Spleen (tissue), 11 donors: ENCODE data around the gene C5orf15. TPM values are rescaled to one million over a fixed set of nuclear protein-coding genes. Genes with fewer than 3 reads are reported as not detected.
A peak's percentile ranks its signal among the peaks of the same experiment; 100 is the strongest.

Experiments used
- DNase-seq: peaks from one replicate; pipeline ENCODE4 v3.0.0-alpha.2; 2020
- H3K27ac ChIP-seq, 8 donors: fragments of 200-600 bp; sonication (generic) in 7 of 8; 1 replicate in 4 of 8; 2 replicates in 4 of 8; pipeline versions ENCODE4 v1.5.0 to v1.8.0; 2016 to 2021; ENCODE audit warnings: inconsistent platforms in 4 of 8, mild to moderate bottlenecking in 4 of 8, moderate library complexity in 1 of 8
- H3K27me3 ChIP-seq, 7 donors: fragments of 200-600 bp; sonication (generic) in 6 of 7; replicated peaks in 1 of 7; 1 replicate in 4 of 7; 2 replicates in 3 of 7; pipeline versions ENCODE4 v1.5.0 to v1.8.0; 2016 to 2021; ENCODE audit warnings: inconsistent platforms in 3 of 7, mild to moderate bottlenecking in 1 of 7
- H3K36me3 ChIP-seq, 6 donors: fragments of 200-600 bp; sonication (generic) in 5 of 6; 1 replicate in 4 of 6; 2 replicates in 2 of 6; pipeline versions ENCODE4 v1.5.0 to v1.8.0; 2016 to 2021; ENCODE audit warnings: inconsistent platforms in 2 of 6
- H3K4me1 ChIP-seq, 6 donors: fragments of 200-600 bp; sonication (generic) in 5 of 6; 1 replicate in 3 of 6; 2 replicates in 3 of 6; pipeline versions ENCODE4 v1.5.0 to v1.8.0; 2016 to 2021; ENCODE audit warnings: inconsistent platforms in 3 of 6
- H3K4me3 ChIP-seq, 8 donors: fragments of 200-600 bp; sonication (generic) in 7 of 8; 1 replicate in 4 of 8; 2 replicates in 4 of 8; pipeline versions ENCODE4 v1.5.0 to v1.8.0; 2016 to 2021; ENCODE audit warnings: inconsistent platforms in 4 of 8, mild to moderate bottlenecking in 4 of 8, moderate library complexity in 2 of 8
- H3K9me3 ChIP-seq, 8 donors: fragments of 200-600 bp; sonication (generic) in 7 of 8; 1 replicate in 4 of 8; 2 replicates in 4 of 8; pipeline versions ENCODE4 v1.5.0 to v1.8.0; 2016 to 2021; ENCODE audit warnings: inconsistent platforms in 4 of 8
- CTCF ChIP-seq, 11 experiments: fragments of 200-600 bp in 7 of 11; fragments of 450-650 bp in 4 of 11; sonication (generic) in 4 of 11; IDR thresholded peaks in 8 of 11; conservative IDR thresholded peaks in 3 of 11; 1 replicate in 7 of 11; 2 replicates in 4 of 11; pipeline versions ENCODE4 v1.4.0 to v1.8.0; 2016 to 2021; ENCODE audit warnings: antibody characterized with exemption in 11 of 11, inconsistent platforms in 4 of 11, mild to moderate bottlenecking in 1 of 11
- POLR2A ChIP-seq, 3 donors: fragments of 450-650 bp; IDR thresholded peaks; one replicate each; pipeline ENCODE4 v1.5.1; 2017; ENCODE audit warnings: antibody characterized with exemption in 3 of 3, mild to moderate bottlenecking in 1 of 3
- POLR2AphosphoS5 ChIP-seq, 3 donors: sonication (generic); formaldehyde crosslinking; IDR thresholded peaks; one replicate each; pipeline ENCODE4 v1.5.1; 2017; ENCODE audit warnings: antibody characterized with exemption in 3 of 3
- WGBS, 5 donors: extraction: QIAGEN DNeasy Blood & Tissue Kit in 3 of 5; methylation state at CpG; one replicate each; pipeline versions ENCODE4 v1.1.5 to v1.1.7; 2013 to 2018; 5-methylcytosine and 5-hydroxymethylcytosine counted together
- intact Hi-C: fragments of 100-400 bp; cut with DNase I; formaldehyde crosslinking; loops from one replicate; pipeline ENCODE4 v1.15.0; 2023; ENCODE audit warnings: low total_unique reads
- polyA plus RNA-seq, 3 donors: library from polyadenylated mRNA; stranded (reverse); fragments of 200-250 nt; gene quantifications; one replicate each; pipeline ENCODE4 v1.2.1, GENCODE V29; 2013
- total RNA-seq, 7 donors: library from RNA; depleted of rRNA in 3 of 7; stranded (reverse); fragments of >200 nt in 3 of 7; fragmentation: NEBNext Ultra II Directional in 4 of 7; extraction: Animal tissue kit (Norgen Biotek cat#: 25700) in 4 of 7; gene quantifications; one replicate each; pipeline versions ENCODE4 v1.1.0 to v1.2.1, GENCODE V29; 2016 to 2021
- donor health status: healthy with polysubstance abuse.
- donor health status: DM: no; HTN: no; CAD: no; lungs with moderate emphysema.
- donor health status: DM: no; HTN: no; CAD: no.
- donor health status: Bipolar disorder and iron deficiency.
- donor health status: healthy.
- donor health status: DM: no; HTN: no; CAD: no.
- donor health status: DM: yes; HTN: yes; CAD: no.

The C5orf15 gene
- total and polyA plus RNA-seq, 10 donors: 25.4 to 49.6 (median 28.5) TPM

GRCh38 chr5:133948721-133949120 lies 19.7 kb downstream of the C5orf15 start:
- no peaks in the 10 kb centered on the region for H3K27me3 ChIP-seq
- H3K27ac ChIP-seq: no peak overlapping the region
- intact Hi-C loops: no loop called here
- H3K4me3 ChIP-seq: no peak overlapping the region
- H3K36me3 ChIP-seq: no peaks in the 10 kb centered on the region
- H3K4me1 ChIP-seq: peaks cover 0 to 12% (median 2%) of the 10 kb centered on the region in 6 donors
- TF ChIP-seq CTCF (IDR thresholded peaks at IDR 0.05 in 8 of 11, conservative IDR thresholded peaks at IDR 0.05 in 3 of 11) (no peak), POLR2A (IDR thresholded peaks at IDR 0.05) (no peak), POLR2AphosphoS5 (IDR thresholded peaks at IDR 0.05) (no peak)
- DNase-seq: no peak
- H3K9me3 ChIP-seq: no peaks in the 10 kb centered on the region

GRCh38 chr5:133947431-133947841 lies 21.0 kb downstream of the C5orf15 start:
- H3K4me3 ChIP-seq: no peak overlapping the region
- no peak overlapping the region for H3K27ac ChIP-seq
- DNase-seq: no peak

GRCh38 chr5:133945568-133945967 lies 22.9 kb downstream of the C5orf15 start:
- no peaks in the 10 kb centered on the region for H3K9me3 ChIP-seq
- no peak for DNase-seq
- H3K4me3 ChIP-seq: no peak overlapping the region
- WGBS, 5 donors: 83 to 93% (median 93%) methylated on average over 3 of the region's 3 CpGs
- H3K4me1 ChIP-seq: peaks cover 0 to 7% (median 0%) of the 10 kb centered on the region in 6 donors
- intact Hi-C loops: no loop called here
- H3K27ac ChIP-seq: no peak overlapping the region
- no peaks in the 10 kb centered on the region for H3K27me3 ChIP-seq
- H3K36me3 ChIP-seq: no peaks in the 10 kb centered on the region
- TF ChIP-seq CTCF (IDR thresholded peaks at IDR 0.05 in 8 of 11, conservative IDR thresholded peaks at IDR 0.05 in 3 of 11) (no peak), POLR2AphosphoS5 (IDR thresholded peaks at IDR 0.05) (no peak), POLR2A (IDR thresholded peaks at IDR 0.05) (no peak)

More at GRCh38 chr5:133947431-133947841, 21.0 kb downstream of the C5orf15 start:
- Histone ChIP-seq H3K4me1 (peaks cover 0 to 7% (median 1%) of the 10 kb centered on the region in 6 donors), H3K36me3 (no peaks in the 10 kb centered on the region), H3K27me3 (no peaks in the 10 kb centered on the region), H3K9me3 (no peaks in the 10 kb centered on the region)
- TF ChIP-seq CTCF (IDR thresholded peaks at IDR 0.05 in 8 of 11, conservative IDR thresholded peaks at IDR 0.05 in 3 of 11) (no peak), POLR2AphosphoS5 (IDR thresholded peaks at IDR 0.05) (no peak), POLR2A (IDR thresholded peaks at IDR 0.05) (no peak)
- intact Hi-C loops: no loop called here
- 84 to 93% (median 85%) methylated on average over 5 of the region's 5 CpGs for WGBS, 5 donors

- intact Hi-C loops: no loop called here
- TF ChIP-seq POLR2A (IDR thresholded peaks at IDR 0.05) (no peak), CTCF (IDR thresholded peaks at IDR 0.05 in 8 of 11, conservative IDR thresholded peaks at IDR 0.05 in 3 of 11) (peak; percentile 49 to 83 (median 70))
- H3K4me1 ChIP-seq: peaks cover 0 to 7% (median 0%) of the 10 kb centered on the region in 6 donors
- H3K4me3 ChIP-seq: no peak overlapping the region
- H3K9me3 ChIP-seq: no peaks in the 10 kb centered on the region
- H3K27ac ChIP-seq: no peak overlapping the region
- WGBS, 5 donors: 63 to 78% (median 64%) methylated on average over 19 of the region's 19 CpGs
- DNase-seq: no peak
- no peaks in the 10 kb centered on the region for H3K36me3 ChIP-seq
- H3K27me3 ChIP-seq: no peaks in the 10 kb centered on the region
Observed at GRCh38 chr5:133944263-133945185, 23.9 kb downstream of the C5orf15 start.
